GM23338 (cell line): ENCODE data around the gene VPS26C.

ENCODE experiments used
- CTCF ChIP-seq, 2 experiments: fragments of 200-600 bp in 1 of 2; sonication (generic) in 1 of 2; conservative IDR thresholded peaks; 2 replicates each; pipeline versions ENCODE4 v1.5.1 to v1.6.1; 2016 to 2017; ENCODE audit warnings: antibody characterized with exemption in 2 of 2, low read depth in 2 of 2, mild to moderate bottlenecking in 2 of 2, moderate library complexity in 1 of 2
- EZH2 ChIP-seq: fragments of 200-600 bp; sonication (generic); IDR thresholded peaks from one replicate; pipeline ENCODE4 v1.8.0; 2017; ENCODE audit warnings: antibody characterized with exemption, mild to moderate bottlenecking, low read depth; ENCODE audit not compliant: unreplicated experiment
- ZNF331 ChIP-seq: fragments of 250-450 bp; sonication (Bioruptor Pico); IDR thresholded peaks from 2 replicates; pipeline ENCODE4 v1.5.0; 2020; ENCODE audit warnings: low read depth, mild to moderate bottlenecking, moderate library complexity

- no peak for TF ChIP-seq ZNF331 (CRISPR knock-in tag)
- TF ChIP-seq CTCF (conservative IDR thresholded peaks at IDR 0.05; ENCODE audit: low read depth in 2 of 2) = no peak
- TF ChIP-seq EZH2 = no peak
Measured at GRCh38 chr21:37281993-37282392, 14.9 kb upstream of the VPS26C start.
